SK-N-SH (cell line): ENCODE results near the gene RIPPLY3. TPM values are rescaled to one million over a fixed set of nuclear protein-coding genes. Genes with fewer than 3 reads are reported as not detected.
A peak's percentile ranks its signal among the peaks of the same experiment; 100 is the strongest.

Experiments
- CTCF ChIA-PET: fragments of 300-600, 350-600 bp; formaldehyde crosslinking; extraction: SDS; loops from one replicate; lab custom pipeline; 2021; lab: Yijun Ruan, JAX
- POLR2A ChIA-PET: fragments of 350-600 bp; sonication (Branson Sonifier 250); formaldehyde crosslinking; extraction: SDS; loops from one replicate; lab custom pipeline; 2020; ENCODE audit warnings: antibody characterized with exemption, inconsistent platforms; lab: Yijun Ruan, JAX
- DNase-seq: peaks from one replicate; pipeline ENCODE4 v3.0.0; 2012
- H2AFZ ChIP-seq: fragments of 200-600 bp; sonication (generic); 2 replicates; pipeline ENCODE4 v1.8.1; 2016; ENCODE audit warnings: antibody characterized with exemption, mild to moderate bottlenecking, low read depth
- H3F3A ChIP-seq: fragments of 200-600 bp; sonication (generic); replicated peaks from 2 replicates; pipeline ENCODE3; 2016; ENCODE audit warnings: antibody characterized with exemption, mild to moderate bottlenecking; ENCODE audit not compliant: insufficient read depth
- H3K27ac ChIP-seq, 2 experiments: fragments of 200-500 bp in 1 of 2; fragments of 200-600 bp in 1 of 2; sonication (Bioruptor generic) in 1 of 2; sonication (generic), shearing (Covaris generic) in 1 of 2; 2 replicates each; pipeline versions ENCODE4 v1.5.1 to v1.6.1; 2014 to 2016; ENCODE audit warnings: low read depth in 2 of 2, inconsistent platforms in 1 of 2, low read length in 1 of 2, mild to moderate bottlenecking in 1 of 2, mixed read lengths in 1 of 2
- H3K27me3 ChIP-seq: fragments of 200-600 bp; sonication (generic), shearing (Covaris generic); 2 replicates; pipeline ENCODE4 v1.6.1; 2016; ENCODE audit warnings: mixed run types; ENCODE audit not compliant: insufficient read depth
- H3K36me3 ChIP-seq, 2 experiments: fragments of 200-500 bp in 1 of 2; fragments of 200-600 bp in 1 of 2; sonication (Bioruptor generic) in 1 of 2; sonication (generic) in 1 of 2; replicated peaks in 1 of 2; 2 replicates each; pipeline versions ENCODE3 to v1.5.1; 2014 to 2016; ENCODE audit warnings: low read length in 1 of 2, mild to moderate bottlenecking in 1 of 2; ENCODE audit not compliant: insufficient read depth in 2 of 2, control insufficient read depth in 1 of 2
- H3K4me1 ChIP-seq, 2 experiments: fragments of 200-500 bp in 1 of 2; fragments of 200-600 bp in 1 of 2; sonication (Bioruptor generic) in 1 of 2; sonication (generic), shearing (Covaris generic) in 1 of 2; 2 replicates each; pipeline versions ENCODE4 v1.5.1 to v1.6.1; 2014 to 2016; ENCODE audit warnings: low read depth in 1 of 2, low read length in 1 of 2, mixed run types in 1 of 2; ENCODE audit not compliant: insufficient read depth in 2 of 2, control insufficient read depth in 1 of 2
- H3K4me2 ChIP-seq: fragments of 200-600 bp; sonication (generic), shearing (Covaris generic); 2 replicates; pipeline ENCODE4 v1.6.1; 2017; ENCODE audit warnings: mixed run types
- H3K4me3 ChIP-seq, 2 experiments: fragments of 200-500 bp in 1 of 2; fragments of 200-600 bp in 1 of 2; sonication (Bioruptor generic) in 1 of 2; sonication (generic), shearing (Covaris generic) in 1 of 2; 2 replicates each; pipeline versions ENCODE4 v1.5.1 to v1.8.1; 2014 to 2016; ENCODE audit warnings: low read depth in 2 of 2, inconsistent platforms in 1 of 2, low read length in 1 of 2, mild to moderate bottlenecking in 1 of 2, mixed read lengths in 1 of 2, moderate library complexity in 1 of 2
- H3K79me2 ChIP-seq: fragments of 200-600 bp; sonication (generic); 2 replicates; pipeline ENCODE4 v1.8.1; 2017; ENCODE audit warnings: mild to moderate bottlenecking; ENCODE audit not compliant: insufficient read depth
- H3K9ac ChIP-seq: fragments of 200-600 bp; sonication (generic); 2 replicates; pipeline ENCODE4 v1.6.1; 2017; ENCODE audit warnings: mixed run types
- H3K9me2 ChIP-seq: fragments of 200-600 bp; sonication (generic); 2 replicates; pipeline ENCODE4 v1.6.1; 2017; ENCODE audit warnings: mixed run types
- H3K9me3 ChIP-seq: fragments of 200-600 bp; sonication (generic); 2 replicates; pipeline ENCODE4 v1.6.1; 2017; ENCODE audit warnings: mixed run types, mild to moderate bottlenecking, moderate library complexity
- H4K20me1 ChIP-seq: fragments of 200-600 bp; sonication (generic); 2 replicates; pipeline ENCODE4 v1.6.1; 2017; ENCODE audit warnings: mild to moderate bottlenecking, mixed run types; ENCODE audit not compliant: insufficient read depth
- EP300 ChIP-seq, 2 experiments: IDR thresholded peaks; 2 replicates each; pipeline versions ENCODE4 v1.4.0 to v1.6.1; 2012; ENCODE audit warnings: borderline replicate concordance in 1 of 2, low read depth in 1 of 2, low read length in 1 of 2
- GATA2 ChIP-seq: sonication (generic); formaldehyde crosslinking; IDR thresholded peaks from 2 replicates; pipeline ENCODE4 v1.5.0; 2020; ENCODE audit warnings: mild to moderate bottlenecking, missing genetic modification reagents
- MXI1 ChIP-seq: IDR thresholded peaks from 2 replicates; pipeline ENCODE4 v1.6.1; 2012; ENCODE audit warnings: mild to moderate bottlenecking, low read depth, low read length, improper control_type of control experiment
- PBX3 ChIP-seq: IDR thresholded peaks from 2 replicates; pipeline ENCODE4; 2012
- REST ChIP-seq: IDR thresholded peaks from 2 replicates; pipeline ENCODE4 v1.6.1; 2012; ENCODE audit warnings: mild to moderate bottlenecking, low read depth, low read length, moderate library complexity
- RFX5 ChIP-seq: IDR thresholded peaks from 2 replicates; pipeline ENCODE4 v1.6.1; 2012; ENCODE audit warnings: mild to moderate bottlenecking, improper control_type of control experiment, low read length
- WGBS: methylation state at CpG from one replicate; pipeline ENCODE4 v1.1.6; 2017; ENCODE audit warnings: low lambda C conversion rate; 5-methylcytosine and 5-hydroxymethylcytosine counted together
- polyA plus RNA-seq, 3 experiments: library from polyadenylated mRNA; depleted of rRNA; stranded (reverse); fragments of >200 nt; gene quantifications; 2 replicates each; pipeline ENCODE4 v1.2.3, GENCODE V29; 2012
- TF ChIP-seq, protein P1 (sequence below): IDR thresholded peaks from 2 replicates; pipeline ENCODE4 v1.4.0; 2012; ENCODE audit warnings: low read depth, borderline replicate concordance

The RIPPLY3 gene
- polyA plus RNA-seq, 1 of the 3 experiments (the other 2 are of a cell fraction), result 0.03 TPM

GRCh38 chr21:36966821-36967768 is 39.4 kb upstream of the RIPPLY3 start:
- no peaks in the 10 kb centered on the region for H3K9me3 ChIP-seq
- H3K27ac ChIP-seq, result peak overlapping the region; percentile 57 to 67
- CTCF ChIA-PET, result interaction anchor here (0.6 to 6.0 kb wide), 9 partner anchors 10 to 336 kb away, joined by 3 to 38 read pairs (median 4); no protein-coding TSS in a partner anchor
- H3K27me3 ChIP-seq, result no peaks in the 10 kb centered on the region
- POLR2A ChIA-PET, result interaction anchor here (0.9 to 2.3 kb wide), 4 partner anchors 10 to 23 kb away, joined by 3 to 10 read pairs (median 3); no protein-coding TSS in a partner anchor
- H3K4me1 ChIP-seq, result peaks cover 3 to 12% of the 10 kb centered on the region in 2 experiments; a peak in 2 of 4 replicates
- no peaks in the 10 kb centered on the region for H3K9me2 ChIP-seq
- peak overlapping the region; percentile 64 to 73 for H3K4me3 ChIP-seq
- no peaks in the 10 kb centered on the region for H4K20me1 ChIP-seq
- H3K79me2 ChIP-seq, result peaks cover 16% of the 10 kb centered on the region
- TF ChIP-seq REST (no peak), GATA2 (CRISPR knock-in tag) (no peak), MXI1 (peak; percentile 9; the same call in 1 of the 2 replicates), EP300 (IDR thresholded peaks at IDR 0.05; ENCODE audit: borderline replicate concordance in 1 of 2, low read depth in 1 of 2, low read length in 1 of 2) (no peak), PBX3 (no peak), RFX5 (no peak)
- TF ChIP-seq, protein P1, sequence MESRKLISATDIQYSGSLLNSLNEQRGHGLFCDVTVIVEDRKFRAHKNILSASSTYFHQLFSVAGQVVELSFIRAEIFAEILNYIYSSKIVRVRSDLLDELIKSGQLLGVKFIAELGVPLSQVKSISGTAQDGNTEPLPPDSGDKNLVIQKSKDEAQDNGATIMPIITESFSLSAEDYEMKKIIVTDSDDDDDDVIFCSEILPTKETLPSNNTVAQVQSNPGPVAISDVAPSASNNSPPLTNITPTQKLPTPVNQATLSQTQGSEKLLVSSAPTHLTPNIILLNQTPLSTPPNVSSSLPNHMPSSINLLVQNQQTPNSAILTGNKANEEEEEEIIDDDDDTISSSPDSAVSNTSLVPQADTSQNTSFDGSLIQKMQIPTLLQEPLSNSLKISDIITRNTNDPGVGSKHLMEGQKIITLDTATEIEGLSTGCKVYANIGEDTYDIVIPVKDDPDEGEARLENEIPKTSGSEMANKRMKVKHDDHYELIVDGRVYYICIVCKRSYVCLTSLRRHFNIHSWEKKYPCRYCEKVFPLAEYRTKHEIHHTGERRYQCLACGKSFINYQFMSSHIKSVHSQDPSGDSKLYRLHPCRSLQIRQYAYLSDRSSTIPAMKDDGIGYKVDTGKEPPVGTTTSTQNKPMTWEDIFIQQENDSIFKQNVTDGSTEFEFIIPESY, result no peak
- TF ChIP-seq, all 33 proteins: peak for 1
- no peak for DNase-seq
- WGBS, result 32% methylated on average over 14 of the region's 34 CpGs
- Histone ChIP-seq H3K4me2 (peak overlapping the region; percentile 80), H3F3A (peaks cover 2% of the 10 kb centered on the region), H3K36me3 (peaks cover 3 to 7% of the 10 kb centered on the region in 2 experiments), H2AFZ (peak overlapping the region; percentile 77), H3K9ac (peak overlapping the region; percentile 75)
